GM12873 (cell line): ENCODE measurements around the gene TMED1.

Experiments
- TF ChIP-seq, protein P1 (sequence below): IDR thresholded peaks from 2 replicates; pipeline ENCODE4 v1.5.1; 2012; ENCODE audit warnings: low read depth, mild to moderate bottlenecking, moderate library complexity, low read length, control low read depth; ENCODE audit not compliant: insufficient read depth; ENCODE audit errors: missing control alignments

TMED1 gene

DNA sequence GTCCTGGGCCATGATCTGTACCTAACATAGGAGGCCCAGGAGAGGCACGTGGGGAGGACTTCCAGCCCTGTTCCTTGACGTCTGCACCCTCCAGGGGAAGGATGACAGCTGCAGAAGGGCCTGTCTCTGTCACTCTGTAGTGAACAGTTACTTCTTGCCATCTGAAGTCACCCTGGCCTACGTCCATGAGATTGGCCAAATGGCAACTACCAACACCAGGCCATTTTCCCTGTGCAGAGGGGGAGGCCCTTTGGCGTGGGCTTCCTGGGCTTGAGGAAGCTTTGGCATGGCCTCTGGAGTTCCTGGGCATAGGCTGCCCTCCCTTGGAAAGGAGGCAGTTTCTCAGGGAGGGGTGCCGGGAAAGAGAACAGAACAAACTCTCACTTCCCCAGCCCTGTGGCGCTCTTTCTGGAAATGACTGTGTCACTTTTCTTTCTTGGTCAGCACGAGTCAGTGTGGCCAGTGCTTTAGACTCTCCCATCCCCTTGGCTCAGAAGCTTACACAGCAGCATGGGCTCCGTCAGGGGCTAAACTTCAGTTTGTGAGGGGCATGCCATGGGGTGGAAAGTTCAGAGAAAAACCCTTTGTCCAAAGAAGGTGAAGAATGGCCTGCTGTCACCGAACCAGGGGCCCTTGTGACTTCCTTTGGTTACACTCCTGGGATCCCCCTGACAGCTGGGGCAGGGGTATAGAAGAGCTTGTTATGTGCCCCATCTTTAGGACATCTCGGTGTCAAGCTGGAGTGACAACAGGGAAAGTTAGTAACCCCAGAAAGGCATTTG is 40.6 kb upstream of the TMED1 start:
- TF ChIP-seq, protein P1, sequence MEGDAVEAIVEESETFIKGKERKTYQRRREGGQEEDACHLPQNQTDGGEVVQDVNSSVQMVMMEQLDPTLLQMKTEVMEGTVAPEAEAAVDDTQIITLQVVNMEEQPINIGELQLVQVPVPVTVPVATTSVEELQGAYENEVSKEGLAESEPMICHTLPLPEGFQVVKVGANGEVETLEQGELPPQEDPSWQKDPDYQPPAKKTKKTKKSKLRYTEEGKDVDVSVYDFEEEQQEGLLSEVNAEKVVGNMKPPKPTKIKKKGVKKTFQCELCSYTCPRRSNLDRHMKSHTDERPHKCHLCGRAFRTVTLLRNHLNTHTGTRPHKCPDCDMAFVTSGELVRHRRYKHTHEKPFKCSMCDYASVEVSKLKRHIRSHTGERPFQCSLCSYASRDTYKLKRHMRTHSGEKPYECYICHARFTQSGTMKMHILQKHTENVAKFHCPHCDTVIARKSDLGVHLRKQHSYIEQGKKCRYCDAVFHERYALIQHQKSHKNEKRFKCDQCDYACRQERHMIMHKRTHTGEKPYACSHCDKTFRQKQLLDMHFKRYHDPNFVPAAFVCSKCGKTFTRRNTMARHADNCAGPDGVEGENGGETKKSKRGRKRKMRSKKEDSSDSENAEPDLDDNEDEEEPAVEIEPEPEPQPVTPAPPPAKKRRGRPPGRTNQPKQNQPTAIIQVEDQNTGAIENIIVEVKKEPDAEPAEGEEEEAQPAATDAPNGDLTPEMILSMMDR: no peak

DNA sequence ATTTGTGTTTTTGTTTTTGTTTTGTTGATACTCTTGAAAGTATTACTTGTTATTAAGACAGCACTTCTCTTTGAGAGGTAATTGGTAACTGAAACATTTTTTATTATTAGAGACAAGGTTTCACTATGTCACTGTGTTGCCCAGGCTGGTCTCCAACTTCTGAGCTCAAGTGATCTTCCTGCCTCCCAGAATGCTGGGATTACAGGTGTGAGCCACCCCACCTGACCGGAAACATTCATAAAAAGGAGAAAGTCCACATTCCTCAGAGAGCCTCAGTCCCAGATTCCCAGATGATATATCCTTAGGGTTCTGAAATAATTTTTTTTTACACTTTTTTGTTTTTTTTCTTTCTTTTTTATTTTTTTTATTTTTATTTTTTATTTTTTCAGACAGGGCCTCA is 38.0 kb upstream of the TMED1 start:
- TF ChIP-seq, protein P1: no peak

DNA sequence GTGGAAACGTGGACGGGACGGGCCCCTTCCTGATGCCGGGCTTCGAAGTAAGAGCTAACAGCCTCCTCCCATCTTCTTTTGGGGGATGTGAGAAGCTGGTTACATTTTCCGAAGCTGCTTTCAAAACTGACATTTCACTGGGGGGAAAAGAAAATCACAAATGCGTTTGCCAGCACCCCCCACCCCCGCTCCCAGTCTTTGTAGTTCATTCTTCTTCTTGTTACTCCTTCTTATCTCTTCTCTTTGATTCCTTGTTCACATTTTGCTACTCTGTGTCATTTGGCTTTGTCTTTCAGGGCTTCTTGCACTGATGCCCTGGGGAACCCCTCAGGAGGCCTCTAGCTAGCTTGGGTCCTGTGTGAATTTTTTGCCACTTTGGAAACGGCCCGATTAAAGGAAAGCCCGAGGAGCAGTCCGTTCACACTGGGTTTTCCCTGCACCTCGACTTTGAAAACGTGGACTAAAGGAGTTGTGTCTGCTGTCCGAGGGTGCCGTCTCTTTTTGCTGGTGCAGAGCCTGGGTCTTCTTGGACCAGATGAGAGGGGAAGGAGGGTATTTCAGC is 36.6 kb upstream of the TMED1 start:
- TF ChIP-seq, protein P1: no peak

DNA sequence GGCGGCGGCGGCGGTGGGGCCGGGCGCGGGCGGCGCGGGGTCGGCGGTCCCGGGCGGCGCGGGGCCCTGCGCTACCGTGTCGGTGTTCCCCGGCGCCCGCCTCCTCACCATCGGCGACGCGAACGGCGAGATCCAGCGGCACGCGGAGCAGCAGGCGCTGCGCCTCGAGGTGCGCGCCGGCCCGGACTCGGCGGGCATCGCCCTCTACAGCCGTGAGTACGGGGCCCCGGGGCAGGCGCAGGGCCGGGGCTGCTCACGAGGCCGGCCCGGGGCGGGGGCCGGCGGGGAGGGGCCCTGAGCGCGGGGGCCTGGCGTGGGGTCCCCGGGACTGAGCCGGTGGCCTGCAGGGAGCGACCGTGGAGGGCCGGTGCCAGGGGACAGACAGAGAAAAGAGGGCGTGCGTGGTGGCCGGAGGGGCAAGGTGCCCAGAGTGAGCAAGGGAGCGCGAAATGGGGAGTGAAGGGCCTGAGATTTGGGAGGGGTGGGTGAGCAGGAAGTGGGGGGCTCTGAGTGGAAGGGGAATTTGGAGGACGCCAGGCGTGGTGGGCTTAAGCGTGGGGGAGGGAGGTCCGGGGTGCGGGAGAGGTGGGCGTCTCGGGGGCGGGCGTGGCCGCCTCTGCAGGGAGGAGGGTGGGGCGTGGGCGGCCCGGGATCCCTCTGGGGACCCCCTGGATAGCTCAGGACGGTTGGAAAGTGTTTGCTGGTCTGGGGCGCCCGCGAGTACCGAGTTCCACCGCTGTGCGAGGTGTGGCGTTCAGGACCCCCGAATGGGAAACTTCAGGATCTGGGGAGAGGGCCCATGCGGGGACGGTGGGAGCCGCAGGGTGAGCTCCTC is 35.9 kb upstream of the TMED1 start:
- TF ChIP-seq, protein P1: peak; percentile 34

DNA sequence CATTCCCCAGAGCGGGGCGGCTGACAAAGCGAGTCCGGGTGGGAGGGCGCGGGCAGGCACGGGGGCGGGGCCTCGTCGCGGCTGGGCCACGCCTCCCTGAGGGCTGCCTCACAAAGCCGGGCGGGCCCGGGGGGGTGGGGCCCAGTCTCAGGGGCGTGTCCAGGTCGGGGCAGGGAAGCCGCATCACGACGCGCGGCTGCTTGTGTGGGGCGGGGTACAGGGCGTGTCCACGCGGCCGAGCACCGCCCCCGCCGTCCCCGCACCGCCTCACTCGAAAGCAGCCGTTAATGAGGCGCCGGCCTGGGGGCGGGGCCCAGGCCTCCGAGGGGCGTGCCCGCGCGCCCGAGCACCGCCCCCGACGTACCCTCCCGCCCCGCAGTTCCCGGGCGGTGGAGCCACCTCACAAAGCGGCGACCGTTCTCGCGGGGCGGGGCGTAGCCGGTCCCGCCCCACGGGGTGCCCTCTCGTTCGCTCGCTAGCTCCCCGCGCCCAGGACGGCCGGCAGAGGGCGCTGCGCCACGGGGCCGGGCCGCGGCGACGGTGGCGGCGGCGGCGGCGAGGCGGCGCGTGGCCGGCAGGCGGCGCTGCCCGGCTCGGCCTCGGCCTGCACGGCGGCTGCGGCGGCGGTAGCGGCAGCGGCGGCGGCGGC is 35.1 kb upstream of the TMED1 start, which contains the start of gene CARM1:
Gene CARM1, plus strand, starts transcription at position 599 of the 649 bp plus-strand sequence. CDS start 150 bp downstream, outside the sequence.
- TF ChIP-seq, protein P1: peak; percentile 63

DNA sequence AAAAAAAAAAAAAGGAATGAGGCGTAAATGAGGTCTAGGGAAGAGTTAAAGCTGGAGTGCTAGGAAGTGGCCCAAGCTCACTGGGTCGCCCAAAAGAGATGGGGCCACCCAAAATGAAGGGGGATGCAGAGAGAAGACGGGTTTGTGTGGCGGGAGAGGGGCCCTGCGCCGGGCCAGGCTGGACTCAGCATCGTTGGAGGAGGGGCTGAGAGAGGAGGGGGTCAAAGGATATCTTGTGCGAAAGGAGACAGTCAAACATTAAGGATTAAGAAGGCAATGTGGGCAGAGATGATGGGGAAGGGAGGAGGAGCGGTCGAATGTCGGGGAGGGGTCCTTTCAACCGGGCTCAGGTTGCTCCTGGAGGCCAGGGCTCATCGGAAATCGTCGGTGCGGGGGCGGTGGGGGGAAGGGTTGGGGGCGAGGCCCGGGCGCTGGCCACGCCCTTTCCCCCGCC is 34.5 kb upstream of the TMED1 start:
- TF ChIP-seq, protein P1: no peak
